Hepatocyte (in vitro differentiated cells): ENCODE data around the gene TRABD.

Experiments
- EZH2 ChIP-seq: fragments of 200-600 bp; sonication (generic); IDR thresholded peaks from 2 replicates; pipeline ENCODE4 v1.6.1; 2016; ENCODE audit warnings: antibody characterized with exemption, mild to moderate bottlenecking, borderline replicate concordance
- EZH2phosphoT487 ChIP-seq: fragments of 200-600 bp; sonication (generic); IDR thresholded peaks from one replicate; pipeline ENCODE4 v1.6.1; 2018; ENCODE audit warnings: antibody characterized with exemption, mild to moderate bottlenecking, low read depth, moderate library complexity; ENCODE audit not compliant: unreplicated experiment, severe bottlenecking
- TF ChIP-seq, protein P1 (sequence below): fragments of 200-600 bp; sonication (generic); IDR thresholded peaks from 2 replicates; pipeline ENCODE4 v1.5.1; 2016; ENCODE audit warnings: antibody characterized with exemption, mild to moderate bottlenecking; ENCODE audit not compliant: poor library complexity

GRCh38 chr22:50167689-50168489 lies 17.8 kb upstream of the TRABD start:
- TF ChIP-seq, protein P1, sequence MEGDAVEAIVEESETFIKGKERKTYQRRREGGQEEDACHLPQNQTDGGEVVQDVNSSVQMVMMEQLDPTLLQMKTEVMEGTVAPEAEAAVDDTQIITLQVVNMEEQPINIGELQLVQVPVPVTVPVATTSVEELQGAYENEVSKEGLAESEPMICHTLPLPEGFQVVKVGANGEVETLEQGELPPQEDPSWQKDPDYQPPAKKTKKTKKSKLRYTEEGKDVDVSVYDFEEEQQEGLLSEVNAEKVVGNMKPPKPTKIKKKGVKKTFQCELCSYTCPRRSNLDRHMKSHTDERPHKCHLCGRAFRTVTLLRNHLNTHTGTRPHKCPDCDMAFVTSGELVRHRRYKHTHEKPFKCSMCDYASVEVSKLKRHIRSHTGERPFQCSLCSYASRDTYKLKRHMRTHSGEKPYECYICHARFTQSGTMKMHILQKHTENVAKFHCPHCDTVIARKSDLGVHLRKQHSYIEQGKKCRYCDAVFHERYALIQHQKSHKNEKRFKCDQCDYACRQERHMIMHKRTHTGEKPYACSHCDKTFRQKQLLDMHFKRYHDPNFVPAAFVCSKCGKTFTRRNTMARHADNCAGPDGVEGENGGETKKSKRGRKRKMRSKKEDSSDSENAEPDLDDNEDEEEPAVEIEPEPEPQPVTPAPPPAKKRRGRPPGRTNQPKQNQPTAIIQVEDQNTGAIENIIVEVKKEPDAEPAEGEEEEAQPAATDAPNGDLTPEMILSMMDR, result no peak
- TF ChIP-seq EZH2phosphoT487 (no peak), EZH2 (no peak)
